HG03280 (cell line): Measurements from ENCODE around the gene TBC1D24.
"Not testable (repeated sequence)": the region's sequence is repeated elsewhere in the genome, so short reads cannot be mapped to it uniquely, and the experiment has no call there.

Experiments
- ATAC-seq: cut with Tn5 transposase; IDR thresholded peaks from one replicate; pipeline ENCODE4 v1.9.1; 2021; ENCODE audit warnings: mild to moderate bottlenecking, moderate library complexity; ENCODE audit not compliant: unreplicated experiment

Gene TBC1D24

GRCh38 chr16:2554709-2555425, 79.9 kb downstream of the TBC1D24 start:
- ATAC-seq, result not testable (repeated sequence)
